Measurements from ENCODE around the gene TTLL1.

DNA sequence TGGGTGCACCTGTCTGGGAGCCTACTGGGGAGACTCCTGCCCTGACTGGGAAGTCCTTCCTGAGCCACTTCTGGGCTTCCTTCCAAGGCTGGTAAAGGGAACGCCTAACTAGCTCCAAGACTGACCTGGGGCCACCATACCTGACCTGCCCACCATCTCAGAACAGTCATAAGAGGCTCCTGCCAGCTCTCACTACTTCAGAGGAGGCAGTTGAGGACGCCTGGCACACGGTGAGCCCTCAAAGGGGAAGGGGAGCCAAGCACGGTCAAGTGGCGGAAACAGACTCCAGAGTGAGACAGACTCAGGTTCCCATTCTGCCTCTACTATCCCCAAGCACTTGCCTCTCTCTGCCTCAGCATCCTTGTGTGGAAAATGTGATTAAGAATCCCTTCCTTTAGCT lies 46.4 kb upstream of the TTLL1 start:
- TF ChIP-seq, protein P1, sequence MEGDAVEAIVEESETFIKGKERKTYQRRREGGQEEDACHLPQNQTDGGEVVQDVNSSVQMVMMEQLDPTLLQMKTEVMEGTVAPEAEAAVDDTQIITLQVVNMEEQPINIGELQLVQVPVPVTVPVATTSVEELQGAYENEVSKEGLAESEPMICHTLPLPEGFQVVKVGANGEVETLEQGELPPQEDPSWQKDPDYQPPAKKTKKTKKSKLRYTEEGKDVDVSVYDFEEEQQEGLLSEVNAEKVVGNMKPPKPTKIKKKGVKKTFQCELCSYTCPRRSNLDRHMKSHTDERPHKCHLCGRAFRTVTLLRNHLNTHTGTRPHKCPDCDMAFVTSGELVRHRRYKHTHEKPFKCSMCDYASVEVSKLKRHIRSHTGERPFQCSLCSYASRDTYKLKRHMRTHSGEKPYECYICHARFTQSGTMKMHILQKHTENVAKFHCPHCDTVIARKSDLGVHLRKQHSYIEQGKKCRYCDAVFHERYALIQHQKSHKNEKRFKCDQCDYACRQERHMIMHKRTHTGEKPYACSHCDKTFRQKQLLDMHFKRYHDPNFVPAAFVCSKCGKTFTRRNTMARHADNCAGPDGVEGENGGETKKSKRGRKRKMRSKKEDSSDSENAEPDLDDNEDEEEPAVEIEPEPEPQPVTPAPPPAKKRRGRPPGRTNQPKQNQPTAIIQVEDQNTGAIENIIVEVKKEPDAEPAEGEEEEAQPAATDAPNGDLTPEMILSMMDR (conservative IDR thresholded peaks at IDR 0.05; ENCODE audit: low read depth in 2 of 2), result no peak
- TF ChIP-seq EZH2 (IDR thresholded peaks at IDR 0.05; ENCODE audit: low read depth, unreplicated experiment), result no peak
- no peak for TF ChIP-seq ZNF331 (CRISPR knock-in tag; IDR thresholded peaks at IDR 0.05; ENCODE audit: low read depth)
- TF ChIP-seq REST (IDR thresholded peaks at IDR 0.05; ENCODE audit: unreplicated experiment), result no peak

Measured in GM23338 (cell line).